Right renal cortex interstitium (tissue), 3 donors: ENCODE data around the gene P4HA2. TPM values are rescaled to one million over a fixed set of nuclear protein-coding genes. Genes with fewer than 3 reads are reported as not detected.

Experiments used
- DNase-seq, 3 donors: peaks; one replicate each; pipeline ENCODE4 v3.0.0-alpha.2; 2013; ENCODE audit warnings: low read depth in 3 of 3, low spot score in 2 of 3
- polyA plus RNA-seq, 3 donors: library from polyadenylated mRNA; unstranded; fragments of 120-200 nt; gene quantifications; one replicate each; pipeline ENCODE4 v1.2.1, GENCODE V29; 2013; ENCODE audit not compliant: insufficient read length in 3 of 3

Gene P4HA2
- polyA plus RNA-seq, 3 donors: 31.0 to 37.2 (median 33.1) TPM

- no peak for DNase-seq
Measured at GRCh38 chr5:132204371-132205135, 23.1 kb downstream of the P4HA2 start.

- DNase-seq: no peak
Measured at GRCh38 chr5:132203916-132204315, 23.7 kb downstream of the P4HA2 start.

GRCh38 chr5:132203464-132203818, 24.2 kb downstream of the P4HA2 start:
- DNase-seq: no peak

GRCh38 chr5:132202711-132203463, 24.8 kb downstream of the P4HA2 start:
- no peak for DNase-seq

- DNase-seq: no peak
Measured at GRCh38 chr5:132199116-132199680, 28.5 kb downstream of the P4HA2 start.

GRCh38 chr5:132198571-132198970, 29.1 kb downstream of the P4HA2 start:
- no peak for DNase-seq

- DNase-seq: no peak
Measured at GRCh38 chr5:132195727-132196126, 31.9 kb downstream of the P4HA2 start.

GRCh38 chr5:132193165-132193694, 34.4 kb downstream of the P4HA2 start:
- no peak for DNase-seq

- DNase-seq: peak in 2 of 3 donors; percentile 27 to 51
Measured at GRCh38 chr5:132190161-132190817, 37.4 kb downstream of the P4HA2 start.

- DNase-seq: no peak
Measured at GRCh38 chr5:132184588-132184987, 43.1 kb downstream of the P4HA2 start.

- no peak for DNase-seq
Measured at GRCh38 chr5:132183723-132184122, 43.9 kb downstream of the P4HA2 start.

- no peak for DNase-seq
Measured at GRCh38 chr5:132182359-132183040, 45.2 kb downstream of the P4HA2 start.

GRCh38 chr5:132181011-132181629, 46.5 kb downstream of the P4HA2 start:
- DNase-seq: no peak

GRCh38 chr5:132180134-132180745, 47.4 kb downstream of the P4HA2 start:
- peak in 2 of 3 donors; percentile 8 to 13 for DNase-seq

GRCh38 chr5:132179405-132179804, 48.2 kb downstream of the P4HA2 start:
- DNase-seq: no peak

- DNase-seq: no peak
Measured at GRCh38 chr5:132177691-132178149, 49.9 kb downstream of the P4HA2 start.

- DNase-seq: no peak
Measured at GRCh38 chr5:132176987-132177386, 50.7 kb downstream of the P4HA2 start.

GRCh38 chr5:132176521-132176945, 51.1 kb downstream of the P4HA2 start:
- DNase-seq: no peak

GRCh38 chr5:132162945-132163344, 64.7 kb downstream of the P4HA2 start:
- DNase-seq: no peak
